Spleen (tissue), 3 donors: Measurements from ENCODE around the gene FARP1.

Source experiments
- POLR2A ChIP-seq, 3 donors: fragments of 450-650 bp; IDR thresholded peaks; one replicate each; pipeline ENCODE4 v1.5.1; 2017; ENCODE audit warnings: antibody characterized with exemption in 3 of 3, mild to moderate bottlenecking in 1 of 3
- POLR2AphosphoS5 ChIP-seq, 3 donors: sonication (generic); formaldehyde crosslinking; IDR thresholded peaks; one replicate each; pipeline ENCODE4 v1.5.1; 2017; ENCODE audit warnings: antibody characterized with exemption in 3 of 3

GRCh38 chr13:98312606-98313005 lies 169.7 kb downstream of the FARP1 start:
- TF ChIP-seq POLR2AphosphoS5 (IDR thresholded peaks at IDR 0.05) (no peak), POLR2A (IDR thresholded peaks at IDR 0.05) (no peak)
